GM23338 (cell line): ENCODE results near the gene MPO.
A peak's percentile ranks its signal among the peaks of the same experiment; 100 is the strongest.

Experiments used
- CREB1 ChIP-seq: fragments of 250-450 bp; sonication (Bioruptor Pico); IDR thresholded peaks from 2 replicates; pipeline ENCODE4 v1.5.0; 2020; ENCODE audit warnings: low read depth, mild to moderate bottlenecking, moderate library complexity
- CTCF ChIP-seq, 2 experiments: fragments of 200-600 bp in 1 of 2; sonication (generic) in 1 of 2; conservative IDR thresholded peaks; 2 replicates each; pipeline versions ENCODE4 v1.5.1 to v1.6.1; 2016 to 2017; ENCODE audit warnings: antibody characterized with exemption in 2 of 2, low read depth in 2 of 2, mild to moderate bottlenecking in 2 of 2, moderate library complexity in 1 of 2
- ETS1 ChIP-seq: IDR thresholded peaks from 2 replicates; pipeline ENCODE4 v1.6.1; 2016; ENCODE audit warnings: antibody characterized with exemption
- EZH2 ChIP-seq: fragments of 200-600 bp; sonication (generic); IDR thresholded peaks from one replicate; pipeline ENCODE4 v1.8.0; 2017; ENCODE audit warnings: antibody characterized with exemption, mild to moderate bottlenecking, low read depth; ENCODE audit not compliant: unreplicated experiment
- EZH2phosphoT487 ChIP-seq: fragments of 200-600 bp; sonication (generic); IDR thresholded peaks from one replicate; pipeline ENCODE4 v1.8.1; 2018; ENCODE audit warnings: antibody characterized with exemption; ENCODE audit not compliant: unreplicated experiment
- JUNB ChIP-seq: IDR thresholded peaks from one replicate; pipeline ENCODE4 v1.6.1; 2016; ENCODE audit warnings: antibody characterized with exemption; ENCODE audit not compliant: unreplicated experiment
- NANOG ChIP-seq: IDR thresholded peaks from 2 replicates; pipeline ENCODE4 v1.6.1; 2016; ENCODE audit warnings: antibody characterized with exemption, borderline replicate concordance
- POLR2AphosphoS5 ChIP-seq: IDR thresholded peaks from 2 replicates; pipeline ENCODE4 v1.6.1; 2016; ENCODE audit warnings: antibody characterized with exemption, low read depth
- REST ChIP-seq: IDR thresholded peaks from one replicate; pipeline ENCODE4 v1.6.1; 2018; ENCODE audit warnings: antibody characterized with exemption; ENCODE audit not compliant: unreplicated experiment
- STAT1 ChIP-seq: IDR thresholded peaks from one replicate; pipeline ENCODE4 v1.6.1; 2016; ENCODE audit warnings: antibody characterized with exemption; ENCODE audit not compliant: unreplicated experiment
- ZNF114 ChIP-seq: fragments of 250-450 bp; sonication (Bioruptor Pico); IDR thresholded peaks from 2 replicates; pipeline ENCODE4 v1.5.0; 2020; ENCODE audit warnings: mild to moderate bottlenecking, moderate library complexity
- ZNF331 ChIP-seq: fragments of 250-450 bp; sonication (Bioruptor Pico); IDR thresholded peaks from 2 replicates; pipeline ENCODE4 v1.5.0; 2020; ENCODE audit warnings: low read depth, mild to moderate bottlenecking, moderate library complexity
- ZNF462 ChIP-seq: fragments of 250-450 bp; sonication (Bioruptor Pico); IDR thresholded peaks from 2 replicates; pipeline ENCODE4 v1.5.0; 2020; ENCODE audit warnings: mild to moderate bottlenecking, moderate library complexity

GRCh38 chr17:58303971-58304749 is 23.4 kb upstream of the MPO start:
- TF ChIP-seq CTCF (conservative IDR thresholded peaks at IDR 0.05; ENCODE audit: low read depth in 2 of 2) (peak; percentile 87 to 88), CREB1 (CRISPR knock-in tag) (no peak), EZH2 (no peak), POLR2AphosphoS5 (no peak), EZH2phosphoT487 (no peak), ZNF114 (CRISPR knock-in tag) (no peak), JUNB (no peak), NANOG (no peak), REST (no peak), ETS1 (no peak), STAT1 (no peak), ZNF331 (CRISPR knock-in tag) (no peak), ZNF462 (peak; percentile 50; the same call in 1 of the 2 replicates)
